Measurements from ENCODE around the gene ZNF800.

ZNF800 gene

DNA sequence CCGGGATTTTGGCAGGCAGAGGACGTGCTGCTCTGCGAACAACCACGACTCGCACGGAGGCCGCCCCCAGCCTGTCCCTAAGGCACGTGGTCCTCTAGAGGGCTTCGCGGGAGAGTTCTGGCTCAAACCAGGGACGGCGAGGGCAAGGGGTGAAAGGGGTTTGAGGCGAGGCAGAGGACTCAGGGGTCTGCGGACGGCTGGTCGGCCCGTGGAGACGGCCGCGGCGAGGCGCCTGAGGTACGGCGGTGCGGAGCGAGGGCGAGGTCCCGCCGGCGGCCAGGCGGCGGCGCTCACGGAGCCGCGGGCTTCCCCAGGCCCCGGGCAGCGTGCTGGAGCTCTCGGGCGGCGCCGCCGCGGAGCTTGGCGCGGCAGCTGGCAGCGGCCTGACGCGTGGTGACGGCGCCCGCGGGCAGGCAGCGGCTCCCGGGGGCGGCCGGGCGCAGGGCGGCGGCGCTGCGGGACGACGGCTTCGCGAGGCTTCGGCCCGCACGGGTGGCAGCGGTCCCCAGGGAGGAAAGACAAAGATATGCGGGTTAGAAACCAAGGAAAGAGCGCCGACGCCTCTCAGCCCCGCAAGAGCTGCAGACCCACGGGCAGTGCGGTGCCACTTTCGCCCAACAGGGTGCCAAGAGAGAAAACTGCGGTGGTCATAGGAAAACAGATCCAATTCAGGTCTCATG is 44.8 kb downstream of the ZNF800 start:
- DNase-seq, result peak; percentile 74

DNA sequence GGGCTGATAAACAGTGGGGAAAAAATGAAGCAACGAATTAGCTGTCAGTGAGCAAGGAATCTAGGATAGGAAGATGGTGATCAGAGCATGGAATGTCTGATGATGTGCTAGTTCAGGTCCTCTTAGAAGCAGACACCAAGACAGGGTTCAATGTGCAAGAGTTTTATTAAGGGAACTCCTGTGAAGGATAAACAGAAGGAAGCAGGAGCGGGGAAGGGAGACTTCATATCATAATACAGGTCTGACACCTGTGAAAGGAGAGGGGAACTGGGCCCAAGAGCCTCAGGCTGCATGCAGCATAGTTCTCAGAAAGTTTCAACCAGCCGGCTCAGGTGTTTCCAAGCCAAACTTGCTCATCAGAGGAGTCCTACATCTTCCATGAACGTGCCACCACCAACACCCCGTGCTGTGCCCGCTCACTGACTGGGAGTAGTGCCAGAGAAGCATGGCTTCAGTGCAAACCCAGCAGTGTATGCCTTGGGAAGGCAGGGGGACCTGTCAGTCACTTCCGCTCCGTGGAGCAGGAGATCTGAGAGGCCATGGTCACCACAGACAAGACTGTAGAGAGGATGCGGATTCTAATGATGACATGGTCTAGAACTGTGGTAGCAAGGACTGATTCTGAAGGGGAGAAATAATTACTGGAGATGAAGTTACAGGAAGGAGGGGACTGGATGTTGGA is 45.8 kb downstream of the ZNF800 start:
- DNase-seq, result no peak

DNA sequence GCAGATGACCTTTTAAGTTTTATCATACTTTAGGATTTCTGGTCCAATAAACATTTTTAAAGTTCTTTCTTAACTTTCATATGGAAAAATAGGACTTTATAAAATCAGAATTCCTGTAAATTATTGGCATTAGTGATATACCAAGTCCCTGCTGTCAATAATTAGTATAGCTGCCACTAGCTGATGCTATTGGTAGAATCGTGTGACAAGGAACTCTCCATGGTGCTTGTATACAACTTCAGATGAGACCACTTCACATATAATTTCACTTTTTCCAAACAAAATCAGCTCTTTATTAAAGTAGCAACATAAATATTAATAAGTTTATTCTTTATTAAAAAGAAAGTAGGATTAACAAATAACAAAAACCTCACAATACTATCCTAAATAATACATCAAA is 49.9 kb downstream of the ZNF800 start:
- DNase-seq, result no peak

DNA sequence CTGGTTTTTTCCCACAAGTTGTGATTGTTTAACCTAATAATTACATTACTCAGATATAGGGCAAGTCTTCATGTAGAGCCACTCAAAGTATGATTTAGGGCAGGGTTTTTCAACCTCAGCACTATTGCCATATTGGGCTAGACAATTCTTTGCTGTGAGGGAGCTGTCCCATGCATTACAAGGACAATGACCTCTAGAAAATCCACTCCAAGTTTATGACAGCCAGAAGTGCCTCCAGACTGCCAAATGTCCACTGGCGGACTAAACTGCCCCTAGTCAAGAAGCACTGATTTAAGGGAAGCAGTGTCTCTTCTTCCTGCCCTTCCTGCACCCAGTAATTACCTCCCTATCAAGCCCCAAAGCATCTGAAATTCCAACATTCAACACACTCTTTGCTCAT is 54.4 kb downstream of the ZNF800 start:
- DNase-seq, result no peak

DNA sequence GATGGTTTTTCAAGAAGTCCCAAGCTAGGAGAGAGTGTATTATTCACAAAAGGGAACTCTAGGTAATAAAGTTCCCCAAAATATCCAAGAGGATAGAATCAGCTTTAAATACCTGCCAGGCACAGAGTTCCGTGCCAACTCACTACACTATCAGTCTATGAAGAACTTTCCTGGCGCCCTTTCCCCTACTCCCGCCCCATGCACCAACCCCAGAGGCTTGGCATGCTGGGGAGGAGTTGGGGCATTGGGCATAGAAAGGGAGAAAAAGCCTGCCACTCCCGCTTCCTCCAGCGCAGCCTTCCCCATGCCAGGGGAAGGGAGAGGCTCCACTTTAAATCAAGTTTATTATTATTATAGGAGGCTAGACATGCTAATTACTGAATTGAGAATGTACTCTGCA is 54.9 kb downstream of the ZNF800 start:
- no peak for DNase-seq

DNA sequence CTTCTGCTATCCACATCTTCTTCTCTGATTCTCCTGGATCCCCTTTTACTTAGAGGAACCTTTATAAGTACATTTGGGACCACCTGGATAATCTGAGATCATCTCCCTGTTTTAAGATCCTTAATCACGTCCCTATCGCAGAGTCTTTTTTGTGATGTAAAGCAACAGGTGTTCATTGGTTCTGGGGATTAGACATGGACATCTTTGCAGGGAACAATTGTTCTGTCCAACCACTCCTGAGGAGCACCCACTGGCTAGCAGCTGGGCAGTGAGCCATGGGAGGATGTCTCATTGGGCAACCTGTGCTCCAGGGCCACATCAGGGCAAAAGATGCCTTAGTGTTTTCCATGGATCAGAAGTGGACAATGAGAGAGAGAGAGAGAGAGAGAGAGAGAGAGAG is 56.0 kb downstream of the ZNF800 start:
- DNase-seq, result no peak

DNA sequence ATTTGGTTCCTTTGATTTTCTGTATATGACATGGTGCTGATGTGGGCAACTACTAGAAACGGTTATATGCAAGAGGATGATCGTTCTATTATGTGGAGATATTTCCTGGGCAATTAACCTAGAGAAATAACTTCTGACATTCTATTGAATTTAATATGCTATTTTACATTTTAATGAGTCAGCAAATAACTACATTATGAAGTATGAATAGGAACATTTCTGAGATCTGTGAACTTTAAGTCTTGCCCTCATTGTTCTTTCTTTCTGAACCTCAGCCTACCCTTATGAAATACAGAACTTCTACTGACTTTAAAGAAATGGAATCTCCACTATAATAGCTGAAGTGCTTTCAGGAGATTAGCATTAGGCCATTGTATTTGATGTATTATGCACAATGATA is 59.6 kb downstream of the ZNF800 start:
- no peak for DNase-seq

DNA sequence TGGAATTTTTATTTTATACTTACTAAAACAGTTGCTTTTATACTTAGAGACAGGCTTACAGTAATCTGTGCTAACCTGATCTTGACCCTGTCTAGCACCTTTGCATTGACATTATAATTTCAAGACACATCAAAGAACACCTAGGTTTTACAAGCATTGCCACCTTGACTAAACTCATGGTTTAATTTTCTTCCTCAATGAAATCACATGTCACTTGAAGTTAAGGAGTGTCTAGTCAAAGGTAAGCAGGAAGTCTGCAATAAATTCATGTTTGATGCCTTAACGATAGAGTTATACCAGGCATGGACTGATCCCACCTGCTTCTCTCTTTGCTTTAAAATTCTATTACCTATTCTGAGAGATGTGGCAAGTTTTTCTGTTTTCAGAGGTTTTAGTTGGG is 62.4 kb downstream of the ZNF800 start:
- DNase-seq, result no peak

DNA sequence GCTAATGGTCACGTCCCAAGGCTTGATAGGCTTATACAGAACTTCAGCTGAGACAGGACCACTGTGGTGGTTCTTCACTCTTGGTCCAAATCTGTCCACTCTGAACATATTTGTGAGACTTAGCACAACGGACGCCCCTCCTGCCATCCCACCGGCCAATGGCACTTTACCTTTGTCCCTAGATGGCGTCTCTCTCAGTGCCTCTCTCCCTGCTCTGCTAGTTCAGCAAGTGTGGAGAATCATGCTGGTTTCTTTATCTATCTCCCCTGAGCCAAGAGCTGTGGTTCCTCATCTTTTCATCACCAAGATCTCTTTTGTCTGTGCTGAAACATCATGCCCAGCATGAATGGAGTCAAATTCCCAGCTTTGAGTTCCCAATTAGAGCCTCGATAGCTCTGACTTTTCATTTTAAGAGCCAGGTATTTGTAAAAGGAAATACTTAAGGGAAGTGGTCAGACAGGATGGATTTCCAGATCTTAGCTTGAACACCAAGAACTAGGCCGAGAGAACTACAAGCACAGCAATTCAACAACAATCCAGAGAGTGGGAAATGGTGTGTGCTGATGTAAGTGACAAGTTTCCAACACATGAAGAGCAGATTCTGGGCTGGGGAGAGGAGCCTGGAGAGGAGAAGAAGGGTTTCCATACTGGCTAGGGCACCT is 69.5 kb downstream of the ZNF800 start:
- DNase-seq, result no peak

DNA sequence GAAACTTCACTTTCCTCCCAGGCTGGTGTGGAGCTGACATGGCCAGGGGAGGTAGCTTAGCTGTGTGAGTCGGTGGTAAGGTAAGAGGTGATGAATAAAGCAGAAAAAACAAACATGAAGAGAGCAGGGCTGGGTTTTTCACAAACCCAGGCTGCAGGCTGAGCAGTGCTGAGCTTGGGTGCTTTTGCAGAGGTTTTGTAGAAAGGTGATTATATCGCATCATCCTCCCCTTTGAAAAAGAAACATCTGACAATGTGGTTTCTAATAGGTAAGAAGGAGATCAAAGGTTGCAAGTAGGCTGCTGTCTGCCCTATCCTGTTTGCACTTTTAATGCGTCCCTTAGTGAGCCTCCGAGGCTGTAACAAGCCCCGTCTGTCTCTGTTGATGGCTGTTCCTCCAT is 70.2 kb downstream of the ZNF800 start:
- DNase-seq, result no peak

DNA sequence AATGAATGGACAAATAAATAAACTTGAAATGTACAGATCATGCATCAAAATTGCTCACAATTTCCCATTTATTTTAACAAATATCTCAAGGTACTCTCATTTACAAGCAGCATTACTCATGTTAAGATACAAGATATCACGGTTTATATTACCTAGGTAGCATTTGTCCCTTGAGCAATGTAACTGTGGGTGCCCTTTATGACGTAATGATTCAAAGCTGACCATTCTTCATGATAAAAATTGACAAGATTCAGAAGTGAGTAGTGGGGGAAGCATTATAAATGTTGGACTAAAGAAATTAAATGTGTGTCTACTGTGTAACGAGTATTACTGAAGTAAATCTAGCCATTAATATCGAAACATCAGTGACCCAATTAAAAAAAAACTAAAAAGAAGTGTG is 71.5 kb downstream of the ZNF800 start:
- no peak for DNase-seq
